K562 (cell line): ENCODE data around the gene AFAP1. TPM values are rescaled to one million over a fixed set of nuclear protein-coding genes. Genes with fewer than 3 reads are reported as not detected.

Experiments
- ATAC-seq: fragments of 200-7000 bp; cut with Tn5 transposase; 3 replicates; pipeline ENCODE4 v1.9.1; 2020; ENCODE audit warnings: moderate library complexity
- BruUV-seq: library from RNA; stranded (reverse); fragments of 400-500 nt; replicated peaks from 2 replicates; lab custom pipeline; 2021; lab: Mats Ljungman, UMichigan
- CTCF ChIA-PET: fragments of 300-600 bp; formaldehyde crosslinking; extraction: SDS; loops from one replicate; lab custom pipeline; 2021; ENCODE audit warnings: low intra/inter-chr PET ratio; lab: Yijun Ruan, JAX
- POLR2A ChIA-PET: fragments of 300-600, 350-650 bp; sonication (Branson Sonifier 250); formaldehyde crosslinking; extraction: SDS; loops from one replicate; lab custom pipeline; 2021; ENCODE audit warnings: antibody characterized with exemption, inconsistent platforms; lab: Yijun Ruan, JAX
- DNase-seq, 4 experiments: peaks; one replicate each; pipeline versions ENCODE4 v3.0.0 to v3.0.0-alpha.2; 2011 to 2018; ENCODE audit warnings: low spot score in 3 of 4, mixed read lengths in 3 of 4; ENCODE audit errors: extremely low read depth in 1 of 4
- FAIRE-seq: peaks from 2 replicates; lab custom pipeline; 2011; peaks lifted over from hg19 to GRCh38; lab: Jason Lieb, UNC
- H2AFZ ChIP-seq: 2 replicates; pipeline ENCODE4 v1.6.0; 2011; ENCODE audit warnings: low read depth, low read length, control low read depth, inconsistent platforms
- H3K27ac ChIP-seq: fragments of 200-600 bp; 3 replicates; pipeline ENCODE4 v1.8.0; 2011; ENCODE audit warnings: low read depth, mild to moderate bottlenecking, control low read depth, inconsistent platforms, low read length, moderate library complexity, mixed read lengths; ENCODE audit errors: extremely low read depth
- H3K27me3 ChIP-seq, 2 experiments: fragments of 300-600 bp in 1 of 2; 2 replicates in 1 of 2; 3 replicates in 1 of 2; pipeline versions ENCODE4 v1.6.0 to v1.8.0; 2011; ENCODE audit warnings: inconsistent platforms in 2 of 2, low read length in 2 of 2, mild to moderate bottlenecking in 1 of 2, mixed read lengths in 1 of 2, moderate library complexity in 1 of 2; ENCODE audit not compliant: control insufficient read depth in 2 of 2, insufficient read depth in 2 of 2
- H3K36me3 ChIP-seq: fragments of 300-600 bp; 3 replicates; pipeline ENCODE4 v1.8.0; 2011; ENCODE audit warnings: mild to moderate bottlenecking, low read length, inconsistent platforms; ENCODE audit not compliant: control insufficient read depth, insufficient read depth
- H3K4me1 ChIP-seq, 2 experiments: fragments of 200-600 bp in 1 of 2; replicated peaks in 1 of 2; 2 replicates in 1 of 2; 3 replicates in 1 of 2; pipeline versions ENCODE4 v1.5.1 to v1.8.0; 2011; ENCODE audit warnings: inconsistent platforms in 2 of 2, low read length in 2 of 2, mild to moderate bottlenecking in 1 of 2, mixed read lengths in 1 of 2, moderate library complexity in 1 of 2; ENCODE audit not compliant: control insufficient read depth in 2 of 2, insufficient read depth in 2 of 2
- H3K4me2 ChIP-seq: 2 replicates; pipeline ENCODE4 v1.6.1; 2011; ENCODE audit warnings: low read length, control low read depth, inconsistent platforms, mixed read lengths; ENCODE audit not compliant: insufficient read depth
- H3K4me3 ChIP-seq: fragments of 200-600 bp; sonication (generic), shearing (Covaris generic); 2 replicates; pipeline ENCODE4 v1.5.1; 2016; ENCODE audit warnings: control low read depth, inconsistent platforms
- H3K79me2 ChIP-seq: fragments of 200-600 bp; 3 replicates; pipeline ENCODE4 v1.8.0; 2011; ENCODE audit warnings: low read length, inconsistent platforms; ENCODE audit not compliant: control insufficient read depth, insufficient read depth
- H3K9ac ChIP-seq, 2 experiments: 2 replicates each; pipeline versions ENCODE4 v1.6.0 to v1.6.1; 2011; ENCODE audit warnings: low read depth in 2 of 2, low read length in 2 of 2, control low read depth in 1 of 2, inconsistent platforms in 1 of 2, mild to moderate bottlenecking in 1 of 2, mixed read lengths in 1 of 2; ENCODE audit not compliant: insufficient read depth in 1 of 2
- H3K9me1 ChIP-seq: one replicate; pipeline ENCODE4 v1.6.0; 2011; ENCODE audit warnings: inconsistent platforms, mild to moderate bottlenecking, low read length, moderate library complexity; ENCODE audit not compliant: control insufficient read depth, insufficient read depth
- H3K9me3 ChIP-seq: replicated peaks from 2 replicates; pipeline ENCODE4 v1.5.1; 2011; ENCODE audit warnings: low read depth, low read length, inconsistent platforms; ENCODE audit not compliant: control insufficient read depth, insufficient read depth
- H4K20me1 ChIP-seq: replicated peaks from 2 replicates; pipeline ENCODE4 v1.6.1; 2011; ENCODE audit warnings: low read length, inconsistent platforms, mixed read lengths; ENCODE audit not compliant: control insufficient read depth, insufficient read depth
- CBFB ChIP-seq: sonication (generic); formaldehyde crosslinking; IDR thresholded peaks from 2 replicates; pipeline ENCODE4 v1.4.0; 2020; ENCODE audit warnings: mild to moderate bottlenecking, missing genetic modification reagents
- CCAR2 ChIP-seq: fragments of 200-400 bp; formaldehyde crosslinking; IDR thresholded peaks from 2 replicates; pipeline ENCODE4 v1.6.1; 2017; ENCODE audit warnings: mild to moderate bottlenecking, low read depth, low read length
- L3MBTL2 ChIP-seq: fragments of 450-650 bp; IDR thresholded peaks from 2 replicates; pipeline ENCODE4 v1.6.1; 2016; ENCODE audit warnings: mild to moderate bottlenecking, moderate library complexity
- MGA ChIP-seq: fragments of 450-650 bp; IDR thresholded peaks from 2 replicates; pipeline ENCODE4 v1.6.1; 2016; ENCODE audit warnings: mild to moderate bottlenecking, moderate library complexity
- NEUROD1 ChIP-seq: fragments of 150-350 bp; IDR thresholded peaks from 2 replicates; pipeline ENCODE4 v1.6.1; 2014; ENCODE audit warnings: borderline replicate concordance, low read length, low read depth; ENCODE audit not compliant: partially characterized antibody
- POLR2G ChIP-seq: fragments of 200-400 bp; formaldehyde crosslinking; IDR thresholded peaks from 2 replicates; pipeline ENCODE4 v1.6.1; 2017; ENCODE audit warnings: low read depth, mild to moderate bottlenecking, antibody characterized with exemption, low read length, moderate library complexity
- TAL1 ChIP-seq: fragments of 450-650 bp; IDR thresholded peaks from 2 replicates; pipeline ENCODE4 v1.6.1; 2016; ENCODE audit warnings: mild to moderate bottlenecking
- ZKSCAN3 ChIP-seq: fragments of 250-450 bp; sonication (Bioruptor Pico); IDR thresholded peaks from 2 replicates; pipeline ENCODE4 v1.4.0; 2020
- ZNF217 ChIP-seq: sonication (generic); formaldehyde crosslinking; IDR thresholded peaks from 2 replicates; pipeline ENCODE4 v1.8.0; 2022; ENCODE audit warnings: mild to moderate bottlenecking, missing genetic modification reagents
- WGBS: fragments of 100-300 bp; shearing (Covaris generic); methylation state at CpG from one replicate; pipeline ENCODE4 v1.1.6; 2016; ENCODE audit warnings: low coverage, mixed read lengths; ENCODE audit not compliant: insufficient coverage; ENCODE audit errors: missing lambda C conversion rate; 5-methylcytosine and 5-hydroxymethylcytosine counted together
- in situ Hi-C: fragments of 300-500 bp; cut with MboI; formaldehyde crosslinking; loops from 4 replicates; pipeline ENCODE4 v1.15.0; 2018; ENCODE audit warnings: inconsistent platforms, mixed read lengths
- intact Hi-C: fragments of 100-400 bp; cut with micrococcal nuclease; formaldehyde crosslinking; loops from 2 replicates; pipeline ENCODE4 v1.14.2; 2022
- polyA plus RNA-seq, 8 experiments: library from polyadenylated mRNA; depleted of rRNA in 4 of 8; stranded (reverse) in 5 of 8; unstranded in 3 of 8; fragments of >200 nt; fragmentation: Nextera tagmentation in 2 of 8; fragmentation: Illumina TruSeq in 1 of 8; extraction: Ambion mirVana in 2 of 8; extraction: Trizol in 1 of 8; gene quantifications; 2 replicates each; pipeline versions ENCODE4 v1.2.1 to v1.2.3, GENCODE V29; 2011 to 2014; ENCODE audit warnings: inconsistent platforms in 1 of 8, missing spikeins in 1 of 8
- total RNA-seq, 7 experiments: library from RNA; depleted of rRNA in 6 of 7; stranded (reverse); fragments of >200 nt in 6 of 7; fragmentation: Illumina TruSeq in 2 of 7; extraction: Trizol in 2 of 7; gene quantifications; 2 replicates each; pipeline versions ENCODE4 v1.2.1 to v1.2.3, GENCODE V29; 2011 to 2021; ENCODE audit warnings: low replicate concordance in 1 of 7

AFAP1 gene
- total and polyA plus RNA-seq, 9 of the 15 experiments (the other 6 are each of a cell fraction or from before 2014, with no cell fraction given), result 0.07 to 0.42 (median 0.12) TPM; not detected in 1

GRCh38 chr4:7777017-7777710 lies 162.5 kb downstream of the AFAP1 start:
- BruUV-seq, result no TSS peak
- no peak for TF ChIP-seq NEUROD1
- peak; percentile 66 for TF ChIP-seq MGA
- TF ChIP-seq TAL1, result no peak
- TF ChIP-seq POLR2G, result 0 out of 2 replicates have a peak, but pooled peaks have one; percentile 23
- TF ChIP-seq ZNF217 (CRISPR knock-in tag), result no peak
- TF ChIP-seq L3MBTL2, result peak; percentile 66
- no peak for TF ChIP-seq CCAR2
- TF ChIP-seq CBFB (CRISPR knock-in tag), result no peak
- no peak for TF ChIP-seq ZKSCAN3 (CRISPR knock-in tag)

More at GRCh38 chr4:7777017-7777710, 162.5 kb downstream of the AFAP1 start:
- POLR2A ChIA-PET, result no interaction called here
- H2AFZ ChIP-seq, result no peak overlapping the region
- H3K9me1 ChIP-seq, result no peaks in the 10 kb centered on the region
- peaks cover 0 to 5% of the 10 kb centered on the region in 2 experiments; a peak in 1 of 5 replicates for H3K27me3 ChIP-seq
- no peak overlapping the region for H3K4me3 ChIP-seq
- FAIRE-seq (no peak), ATAC-seq (no peak), DNase-seq (no peak)
- H3K9ac ChIP-seq, result no peak overlapping the region
- H3K79me2 ChIP-seq, result no peaks in the 10 kb centered on the region
- H3K9me3 ChIP-seq, result no peaks in the 10 kb centered on the region; the same call in 1 of the 2 replicates
- WGBS, result 27% methylated on average over 17 of the region's 17 CpGs
- H4K20me1 ChIP-seq, result no peaks in the 10 kb centered on the region
- no peaks in the 10 kb centered on the region; a peak in 2 of 5 replicates for H3K4me1 ChIP-seq
- in situ Hi-C loops, result no loop called here
- no peak overlapping the region for H3K27ac ChIP-seq
- CTCF ChIA-PET, result no interaction called here
- H3K4me2 ChIP-seq, result no peak overlapping the region
- intact Hi-C loops, result no loop called here
- peaks cover 11% of the 10 kb centered on the region; the same call in 2 of the 3 replicates for H3K36me3 ChIP-seq
